GM21576 (cell line): ENCODE data around the gene TPSG1.
"Not testable (repeated sequence)": the region's sequence is repeated elsewhere in the genome, so short reads cannot be mapped to it uniquely, and the experiment has no call there.

Experiments used
- ATAC-seq: cut with Tn5 transposase; IDR thresholded peaks from one replicate; pipeline ENCODE4 v1.9.1; 2021; ENCODE audit warnings: mild to moderate bottlenecking, moderate library complexity; ENCODE audit not compliant: unreplicated experiment

The TPSG1 gene

GRCh38 chr16:1232049-1232748 is 7.1 kb upstream of the TPSG1 start:
- ATAC-seq, result not testable (repeated sequence)

GRCh38 chr16:1231301-1231700 is 6.2 kb upstream of the TPSG1 start:
- ATAC-seq, result not testable (repeated sequence)

- ATAC-seq, result not testable (repeated sequence)
These were observed 5.6 kb upstream of the TPSG1 start for GRCh38 chr16:1230471-1231212.

- not testable (repeated sequence) for ATAC-seq
These were observed 5.0 kb upstream of the TPSG1 start, which contains the start of gene TPSB2 for GRCh38 chr16:1230084-1230470. TPSB2 (minus strand) TSS chr16:1230184; CDS start chr16:1229951, 233 bp downstream.

GRCh38 chr16:1229476-1229875 is 4.4 kb upstream of the TPSG1 start:
- ATAC-seq, result not testable (repeated sequence)

GRCh38 chr16:1228227-1228626 is 3.2 kb upstream of the TPSG1 start:
- not testable (repeated sequence) for ATAC-seq

GRCh38 chr16:1226692-1227091 is 1.6 kb upstream of the TPSG1 start:
- not testable (repeated sequence) for ATAC-seq

- ATAC-seq, result not testable (repeated sequence)
These were observed 752 bp upstream of the TPSG1 start for GRCh38 chr16:1225728-1226311.

- no peak for ATAC-seq
These were observed 510 bp downstream of the TPSG1 start for GRCh38 chr16:1224558-1224957.

GRCh38 chr16:1223355-1224214 is 1.5 kb downstream of the TPSG1 start:
- ATAC-seq, result no peak

GRCh38 chr16:1222553-1223354 is 2.3 kb downstream of the TPSG1 start:
- ATAC-seq, result no peak

- ATAC-seq, result no peak
These were observed 3.2 kb downstream of the TPSG1 start for GRCh38 chr16:1221628-1222552.

- no peak for ATAC-seq
These were observed 4.0 kb downstream of the TPSG1 start for GRCh38 chr16:1220841-1221627.

- ATAC-seq, result no peak
These were observed 4.9 kb downstream of the TPSG1 start for GRCh38 chr16:1220098-1220728.

- ATAC-seq, result no peak
These were observed 6.0 kb downstream of the TPSG1 start for GRCh38 chr16:1218930-1219611.

- no peak for ATAC-seq
These were observed 6.8 kb downstream of the TPSG1 start for GRCh38 chr16:1218061-1218929.
